Suprapubic skin (tissue), 3 donors: ENCODE data around the gene ATG16L2.

Source experiments
- EP300 ChIP-seq: sonication (generic); formaldehyde crosslinking; IDR thresholded peaks from one replicate; pipeline ENCODE4 v1.6.1; 2017; ENCODE audit warnings: antibody characterized with exemption
- TF ChIP-seq, protein P1 (sequence below), 2 donors: fragments of 200-600 bp in 1 of 2; fragments of 450-650 bp in 1 of 2; sonication (generic) in 1 of 2; IDR thresholded peaks; one replicate each; pipeline ENCODE4 v1.5.1; 2016 to 2019; ENCODE audit warnings: antibody characterized with exemption in 2 of 2, mild to moderate bottlenecking in 1 of 2, moderate library complexity in 1 of 2

DNA sequence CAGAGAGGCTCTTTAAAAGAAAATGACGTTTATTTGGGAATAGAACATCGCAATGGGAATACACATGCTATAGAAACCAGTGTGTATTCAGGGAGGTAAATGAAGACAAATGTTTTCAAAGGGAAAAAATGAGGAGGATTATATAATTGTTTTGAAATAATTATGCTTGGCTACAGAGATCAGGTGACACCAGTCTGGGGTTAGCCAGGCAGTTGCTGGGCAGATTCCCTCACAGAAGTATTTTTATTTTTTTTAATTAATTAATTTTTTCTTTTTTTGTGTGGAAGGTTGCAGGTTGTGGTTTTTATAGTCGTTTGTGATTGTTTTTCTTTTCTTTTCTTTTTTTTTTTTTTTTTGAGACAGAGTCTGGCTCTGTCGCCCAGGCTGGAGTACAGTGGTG is 14.8 kb upstream of the ATG16L2 start:
- TF ChIP-seq, protein P1, sequence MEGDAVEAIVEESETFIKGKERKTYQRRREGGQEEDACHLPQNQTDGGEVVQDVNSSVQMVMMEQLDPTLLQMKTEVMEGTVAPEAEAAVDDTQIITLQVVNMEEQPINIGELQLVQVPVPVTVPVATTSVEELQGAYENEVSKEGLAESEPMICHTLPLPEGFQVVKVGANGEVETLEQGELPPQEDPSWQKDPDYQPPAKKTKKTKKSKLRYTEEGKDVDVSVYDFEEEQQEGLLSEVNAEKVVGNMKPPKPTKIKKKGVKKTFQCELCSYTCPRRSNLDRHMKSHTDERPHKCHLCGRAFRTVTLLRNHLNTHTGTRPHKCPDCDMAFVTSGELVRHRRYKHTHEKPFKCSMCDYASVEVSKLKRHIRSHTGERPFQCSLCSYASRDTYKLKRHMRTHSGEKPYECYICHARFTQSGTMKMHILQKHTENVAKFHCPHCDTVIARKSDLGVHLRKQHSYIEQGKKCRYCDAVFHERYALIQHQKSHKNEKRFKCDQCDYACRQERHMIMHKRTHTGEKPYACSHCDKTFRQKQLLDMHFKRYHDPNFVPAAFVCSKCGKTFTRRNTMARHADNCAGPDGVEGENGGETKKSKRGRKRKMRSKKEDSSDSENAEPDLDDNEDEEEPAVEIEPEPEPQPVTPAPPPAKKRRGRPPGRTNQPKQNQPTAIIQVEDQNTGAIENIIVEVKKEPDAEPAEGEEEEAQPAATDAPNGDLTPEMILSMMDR (IDR thresholded peaks at IDR 0.05), result no peak
- no peak for TF ChIP-seq EP300
